ENCODE measurements around the gene CBARP.

The CBARP gene

DNA sequence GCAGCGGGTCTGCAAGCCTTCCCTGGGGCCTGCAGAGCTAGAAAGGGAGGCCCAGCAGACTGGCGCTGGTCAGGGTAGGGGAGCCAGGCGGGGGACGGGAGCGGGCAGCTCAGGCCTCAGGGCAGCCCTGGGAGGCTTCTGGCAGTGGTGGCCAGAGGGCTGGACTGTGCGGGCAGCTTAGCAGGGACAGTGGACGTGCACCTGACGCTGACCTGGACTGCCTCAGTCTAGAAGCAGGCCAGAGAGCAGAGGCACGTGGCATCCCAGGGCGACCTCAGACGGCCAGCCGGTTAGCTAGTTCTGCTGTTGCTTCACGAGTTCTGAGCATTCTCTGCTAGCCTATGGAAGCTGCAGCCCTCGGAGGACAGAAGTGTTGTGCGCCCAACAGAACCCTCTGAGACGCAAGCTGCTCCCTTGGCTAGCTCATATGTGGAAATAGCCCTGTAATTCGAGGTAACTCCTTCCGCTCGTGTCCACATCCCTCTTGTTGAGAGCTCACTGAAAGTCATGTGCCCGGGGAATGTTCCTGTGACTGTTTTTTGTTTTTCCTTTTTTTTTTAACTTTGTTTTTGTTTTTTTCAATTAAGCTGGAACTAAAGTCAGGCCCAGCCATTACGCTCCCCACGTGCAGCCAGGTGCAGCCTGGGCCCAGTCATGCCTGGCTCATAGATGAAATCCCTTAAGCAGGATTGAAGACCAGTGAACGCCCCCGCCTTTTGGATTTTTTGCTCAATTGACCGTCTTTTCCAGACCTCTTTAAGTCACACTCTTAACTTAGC, 35.6 kb upstream of the CBARP start:
- POLR2A ChIA-PET: interaction anchor here (0.6 to 3.4 kb wide), 8 partner anchors 8 to 81 kb away, joined by 3 to 28 read pairs (median 5); a partner anchor contains a TSS

More for the DNA sequence above, 35.6 kb upstream of the CBARP start:
- Histone ChIP-seq H3K4me1 (ENCODE audit: control insufficient read depth, insufficient read depth, low read length) (peaks cover 19% of the 10 kb centered on the region), H3K4me3 (ENCODE audit: low read depth, low read length) (no peak overlapping the region), H3K36me3 (ENCODE audit: control insufficient read depth in 2 of 2, insufficient read depth in 1 of 2, low read length in 2 of 2) (peaks cover 4 to 72% of the 10 kb centered on the region in 2 experiments; a peak in 2 of 3 replicates), H3K27ac (ENCODE audit: extremely low read depth, low read depth, low read length) (peak overlapping the region; percentile 98), H3K9me3 (ENCODE audit: control insufficient read depth, insufficient read depth, low read depth, low read length) (no peaks in the 10 kb centered on the region)
- peak; percentile 34; the same call in 1 of the 2 replicates for TF ChIP-seq ZNF600 (tag by site-specific recombination; IDR thresholded peaks at IDR 0.05)
- TF ChIP-seq ZNF18 (tag by site-specific recombination; IDR thresholded peaks at IDR 0.05): no peak
- 0 out of 2 replicates have a peak, but pooled peaks have one; percentile 15 for TF ChIP-seq ZIC2 (tag by site-specific recombination; IDR thresholded peaks at IDR 0.05)
- TF ChIP-seq, protein P1, sequence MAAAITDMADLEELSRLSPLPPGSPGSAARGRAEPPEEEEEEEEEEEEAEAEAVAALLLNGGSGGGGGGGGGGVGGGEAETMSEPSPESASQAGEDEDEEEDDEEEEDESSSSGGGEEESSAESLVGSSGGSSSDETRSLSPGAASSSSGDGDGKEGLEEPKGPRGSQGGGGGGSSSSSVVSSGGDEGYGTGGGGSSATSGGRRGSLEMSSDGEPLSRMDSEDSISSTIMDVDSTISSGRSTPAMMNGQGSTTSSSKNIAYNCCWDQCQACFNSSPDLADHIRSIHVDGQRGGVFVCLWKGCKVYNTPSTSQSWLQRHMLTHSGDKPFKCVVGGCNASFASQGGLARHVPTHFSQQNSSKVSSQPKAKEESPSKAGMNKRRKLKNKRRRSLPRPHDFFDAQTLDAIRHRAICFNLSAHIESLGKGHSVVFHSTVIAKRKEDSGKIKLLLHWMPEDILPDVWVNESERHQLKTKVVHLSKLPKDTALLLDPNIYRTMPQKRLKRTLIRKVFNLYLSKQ (tag by site-specific recombination; IDR thresholded peaks at IDR 0.05; ENCODE audit: borderline replicate concordance): no peak
- TF ChIP-seq SP3 (tag by site-specific recombination; IDR thresholded peaks at IDR 0.05): no peak
- TF ChIP-seq KLF8 (tag by site-specific recombination; IDR thresholded peaks at IDR 0.05): 0 out of 2 replicates have a peak, but pooled peaks have one; percentile 3
- no peak for TF ChIP-seq ZSCAN23 (tag by site-specific recombination; IDR thresholded peaks at IDR 0.05)
- TF ChIP-seq FEZF1 (tag by site-specific recombination; IDR thresholded peaks at IDR 0.05): no peak; the same call in 1 of the 2 replicates
- TF ChIP-seq ZBTB8A (tag by site-specific recombination; IDR thresholded peaks at IDR 0.05): peak; percentile 6; the same call in 1 of the 2 replicates
- no peak for TF ChIP-seq ZNF777 (tag by site-specific recombination; IDR thresholded peaks at IDR 0.05; ENCODE audit: borderline replicate concordance)
- 0 out of 2 replicates have a peak, but pooled peaks have one; percentile 12 for TF ChIP-seq ZBTB17 (tag by site-specific recombination; IDR thresholded peaks at IDR 0.05)
- no peak for TF ChIP-seq ZNF529 (tag by site-specific recombination; IDR thresholded peaks at IDR 0.05; ENCODE audit: insufficient replicate concordance)
- TF ChIP-seq PRDM1 (tag by site-specific recombination; IDR thresholded peaks at IDR 0.05): 0 out of 2 replicates have a peak, but pooled peaks have one; percentile 34
- no peak for TF ChIP-seq GFI1B (tag by site-specific recombination; IDR thresholded peaks at IDR 0.05)
- peak; percentile 19; the same call in 1 of the 2 replicates for TF ChIP-seq ZNF692 (tag by site-specific recombination; IDR thresholded peaks at IDR 0.05)
- TF ChIP-seq ZNF121 (tag by site-specific recombination; IDR thresholded peaks at IDR 0.05): no peak
- 0 out of 2 replicates have a peak, but pooled peaks have one; percentile 29 for TF ChIP-seq ZFP69B (tag by site-specific recombination; IDR thresholded peaks at IDR 0.05)
- no peak for TF ChIP-seq ZNF174 (tag by site-specific recombination; IDR thresholded peaks at IDR 0.05)
- no peak for TF ChIP-seq GLI4 (tag by site-specific recombination; IDR thresholded peaks at IDR 0.05)
- peak; percentile 31; the same call in 1 of the 2 replicates for TF ChIP-seq PATZ1 (tag by site-specific recombination; IDR thresholded peaks at IDR 0.05)
- no peak for TF ChIP-seq ZNF521 (tag by site-specific recombination; IDR thresholded peaks at IDR 0.05)
- no peak for TF ChIP-seq BCL11B (tag by site-specific recombination; IDR thresholded peaks at IDR 0.05; ENCODE audit: low read depth)
- peak; percentile 17; the same call in 1 of the 2 replicates for TF ChIP-seq PRDM10 (tag by site-specific recombination; IDR thresholded peaks at IDR 0.05)
- 0 out of 2 replicates have a peak, but pooled peaks have one; percentile 19 for TF ChIP-seq IKZF3 (tag by site-specific recombination; IDR thresholded peaks at IDR 0.05)
- no peak for TF ChIP-seq ZBTB7A (tag by site-specific recombination; IDR thresholded peaks at IDR 0.05; ENCODE audit: low read depth)
- no peak for TF ChIP-seq ZSCAN16 (tag by site-specific recombination; IDR thresholded peaks at IDR 0.05)
- TF ChIP-seq ZEB2 (tag by site-specific recombination; IDR thresholded peaks at IDR 0.05): 0 out of 2 replicates have a peak, but pooled peaks have one; percentile 10
- CTCF ChIA-PET: interaction anchor here (0.6 to 2.8 kb wide), 3 partner anchors 29 to 551 kb away, joined by 3 to 23 read pairs (median 4); no protein-coding TSS in a partner anchor

Data from HEK293 (cell line).